T-helper 9 cell (primary cell): Measurements from ENCODE around the gene CSNK1G1.
"Not testable (repeated sequence)": the region's sequence is repeated elsewhere in the genome, so short reads cannot be mapped to it uniquely, and the experiment has no call there.

Experiments
- DNase-seq: peaks from one replicate; pipeline ENCODE4 v3.0.0-alpha.2; 2020

Gene CSNK1G1

GRCh38 chr15:64127521-64128270, 228.3 kb downstream of the CSNK1G1 start:
- no peak for DNase-seq

GRCh38 chr15:64125978-64126377, 230.0 kb downstream of the CSNK1G1 start:
- no peak for DNase-seq

- DNase-seq = no peak
Observed at GRCh38 chr15:64122936-64123351, 233.0 kb downstream of the CSNK1G1 start.

DNA sequence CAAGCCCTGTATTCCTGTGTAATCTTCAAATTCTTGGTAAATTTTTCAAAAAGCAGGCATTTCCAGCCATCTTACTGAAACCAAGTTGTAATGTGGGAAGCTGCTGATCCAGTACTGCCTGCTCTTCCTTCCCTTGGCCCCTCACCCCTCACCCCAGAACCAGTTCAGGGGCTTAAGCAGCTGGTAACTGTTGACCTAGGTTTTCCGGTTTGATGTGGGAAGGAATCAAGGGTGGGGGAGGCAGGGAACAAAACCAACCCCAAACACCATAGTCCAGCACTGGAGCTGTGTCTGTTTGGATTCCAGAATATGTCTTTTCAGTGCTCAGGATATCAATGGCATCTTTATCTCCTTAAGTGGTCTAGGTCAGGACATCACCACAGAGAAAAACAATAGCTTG, 233.5 kb downstream of the CSNK1G1 start:
- DNase-seq = no peak

DNA sequence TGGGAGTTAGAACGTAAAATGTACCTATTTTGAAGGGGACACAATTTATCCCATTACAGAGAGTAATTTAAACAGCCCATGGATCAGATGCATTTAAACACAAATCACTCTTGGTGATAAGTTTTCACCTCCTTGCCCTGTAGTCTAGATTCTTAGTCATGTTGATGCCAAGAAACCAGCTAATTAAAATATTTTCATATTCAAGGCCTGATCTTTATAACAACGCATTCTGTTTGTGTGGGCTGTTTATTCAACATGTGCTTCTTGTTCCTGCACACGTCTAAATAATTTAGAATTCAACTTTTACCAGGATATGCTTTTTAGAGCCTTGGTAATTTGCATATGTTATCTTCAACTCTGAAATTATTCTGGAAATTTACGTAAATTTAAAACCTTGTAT, 234.4 kb downstream of the CSNK1G1 start:
- no peak for DNase-seq

GRCh38 chr15:64120322-64120721, 235.7 kb downstream of the CSNK1G1 start:
- DNase-seq = not testable (repeated sequence)

DNA sequence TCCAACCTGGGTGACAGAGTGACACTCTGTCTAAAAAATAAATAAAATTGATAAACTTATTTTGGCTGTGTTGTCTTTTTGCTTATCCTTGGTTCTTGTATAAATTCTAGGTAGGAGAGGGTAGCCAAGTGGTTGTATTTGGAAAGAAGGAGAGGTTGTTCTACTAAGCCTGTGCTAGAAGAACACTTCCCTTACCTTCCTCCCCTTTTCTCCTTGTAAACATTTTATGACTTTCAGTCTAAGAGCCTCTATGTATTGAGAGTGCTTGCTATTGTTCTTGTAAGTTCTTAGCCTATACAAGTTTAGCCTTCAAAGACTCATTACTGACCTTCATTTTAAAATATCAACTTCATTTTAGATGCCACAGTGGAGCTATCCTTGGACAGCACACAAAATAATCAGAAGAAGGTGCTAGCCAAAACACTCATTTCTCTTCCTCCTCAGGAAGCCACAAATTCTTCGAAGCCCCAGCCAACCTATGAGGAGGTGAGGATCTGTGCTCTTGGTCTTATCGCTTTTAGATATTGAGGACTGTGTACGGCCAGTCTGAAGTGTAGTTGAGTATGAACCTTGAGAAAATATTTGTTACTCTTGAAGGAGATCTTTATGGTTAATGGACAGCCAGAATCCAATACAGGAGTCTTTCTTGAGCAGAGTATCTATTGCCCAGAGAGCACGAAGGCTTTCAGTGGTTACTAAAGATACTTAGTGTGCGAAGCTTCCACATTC, 238.1 kb downstream of the CSNK1G1 start:
- no peak for DNase-seq
